H1 (cell line): ENCODE results near the gene GPNMB. TPM values are rescaled to one million over a fixed set of nuclear protein-coding genes. Genes with fewer than 3 reads are reported as not detected.

Experiments
- EZH2 ChIP-seq: fragments of 200-600 bp; sonication (generic); IDR thresholded peaks from 2 replicates; pipeline ENCODE4 v1.7.1; 2012; ENCODE audit warnings: low read depth, mild to moderate bottlenecking, moderate library complexity, low read length, inconsistent platforms; ENCODE audit not compliant: severe bottlenecking
- JUND ChIP-seq: IDR thresholded peaks from 2 replicates; pipeline ENCODE4 v1.6.1; 2011; ENCODE audit warnings: mild to moderate bottlenecking, improper control_type of control experiment, low read length
- NANOG ChIP-seq: IDR thresholded peaks from 2 replicates; pipeline ENCODE4 v1.6.1; 2011; ENCODE audit warnings: low read length, low read depth, mild to moderate bottlenecking, inconsistent platforms; ENCODE audit not compliant: insufficient read depth, poor library complexity, severe bottlenecking
- SP1 ChIP-seq: IDR thresholded peaks from 2 replicates; pipeline ENCODE4 v1.6.1; 2011; ENCODE audit warnings: low read depth, low read length
- SP4 ChIP-seq: IDR thresholded peaks from 2 replicates; pipeline ENCODE4 v1.6.1; 2012; ENCODE audit warnings: low read length, inconsistent platforms
- polyA plus RNA-seq, 7 experiments: library from polyadenylated mRNA; depleted of rRNA in 3 of 7; stranded (reverse) in 5 of 7; unstranded in 2 of 7; fragments of >200 nt in 5 of 7; fragments of 200-250 nt in 2 of 7; gene quantifications; 1 replicate in 5 of 7; 2 replicates in 1 of 7; 4 replicates in 1 of 7; pipeline versions ENCODE4 v1.2.1 to v1.2.3, GENCODE V29; 2011 to 2013; ENCODE audit warnings: missing spikeins in 2 of 7, mixed read lengths in 2 of 7
- total RNA-seq: library from RNA; stranded (reverse); fragmentation: NEBNext Ultra II Directional; extraction: Animal tissue kit (Norgen Biotek cat#: 25700); gene quantifications from 2 replicates; pipeline ENCODE4 v1.2.1, GENCODE V29; 2021
- TF ChIP-seq, protein P1 (sequence below): fragments of 300-600 bp; sonication (generic); IDR thresholded peaks from 2 replicates; pipeline ENCODE4 v1.7.1; 2012; ENCODE audit warnings: low read length, moderate library complexity, mild to moderate bottlenecking, inconsistent platforms; ENCODE audit not compliant: insufficient replicate concordance
- TF ChIP-seq, protein P2 (sequence below): IDR thresholded peaks from 2 replicates; pipeline ENCODE4 v1.6.1; 2012; ENCODE audit warnings: inconsistent platforms

The GPNMB gene
- total and polyA plus RNA-seq, 2 of the 8 experiments (the other 6 are each of a cell fraction or from before 2014, with no cell fraction given): 1.1 to 1.4 TPM

DNA sequence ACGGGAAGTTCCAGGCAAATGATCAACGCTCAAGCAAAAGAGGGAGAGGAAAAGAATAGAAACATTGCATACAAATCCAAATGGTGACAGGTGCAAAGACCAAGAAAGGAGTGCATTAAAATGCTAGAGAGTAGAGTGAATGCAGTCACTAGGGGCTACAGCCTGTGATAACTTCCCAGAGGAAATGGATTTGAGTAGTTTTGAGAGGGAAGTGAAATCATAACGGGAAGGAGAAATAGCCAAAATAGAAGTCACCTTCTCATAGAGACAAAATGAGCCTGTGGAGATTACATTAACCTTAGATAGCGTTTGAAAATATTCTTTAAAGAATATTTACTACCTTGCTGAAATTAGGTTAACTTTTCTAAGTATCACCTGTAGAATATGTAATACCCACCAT lies 38.3 kb upstream of the GPNMB start (continued):
- TF ChIP-seq, protein P1, sequence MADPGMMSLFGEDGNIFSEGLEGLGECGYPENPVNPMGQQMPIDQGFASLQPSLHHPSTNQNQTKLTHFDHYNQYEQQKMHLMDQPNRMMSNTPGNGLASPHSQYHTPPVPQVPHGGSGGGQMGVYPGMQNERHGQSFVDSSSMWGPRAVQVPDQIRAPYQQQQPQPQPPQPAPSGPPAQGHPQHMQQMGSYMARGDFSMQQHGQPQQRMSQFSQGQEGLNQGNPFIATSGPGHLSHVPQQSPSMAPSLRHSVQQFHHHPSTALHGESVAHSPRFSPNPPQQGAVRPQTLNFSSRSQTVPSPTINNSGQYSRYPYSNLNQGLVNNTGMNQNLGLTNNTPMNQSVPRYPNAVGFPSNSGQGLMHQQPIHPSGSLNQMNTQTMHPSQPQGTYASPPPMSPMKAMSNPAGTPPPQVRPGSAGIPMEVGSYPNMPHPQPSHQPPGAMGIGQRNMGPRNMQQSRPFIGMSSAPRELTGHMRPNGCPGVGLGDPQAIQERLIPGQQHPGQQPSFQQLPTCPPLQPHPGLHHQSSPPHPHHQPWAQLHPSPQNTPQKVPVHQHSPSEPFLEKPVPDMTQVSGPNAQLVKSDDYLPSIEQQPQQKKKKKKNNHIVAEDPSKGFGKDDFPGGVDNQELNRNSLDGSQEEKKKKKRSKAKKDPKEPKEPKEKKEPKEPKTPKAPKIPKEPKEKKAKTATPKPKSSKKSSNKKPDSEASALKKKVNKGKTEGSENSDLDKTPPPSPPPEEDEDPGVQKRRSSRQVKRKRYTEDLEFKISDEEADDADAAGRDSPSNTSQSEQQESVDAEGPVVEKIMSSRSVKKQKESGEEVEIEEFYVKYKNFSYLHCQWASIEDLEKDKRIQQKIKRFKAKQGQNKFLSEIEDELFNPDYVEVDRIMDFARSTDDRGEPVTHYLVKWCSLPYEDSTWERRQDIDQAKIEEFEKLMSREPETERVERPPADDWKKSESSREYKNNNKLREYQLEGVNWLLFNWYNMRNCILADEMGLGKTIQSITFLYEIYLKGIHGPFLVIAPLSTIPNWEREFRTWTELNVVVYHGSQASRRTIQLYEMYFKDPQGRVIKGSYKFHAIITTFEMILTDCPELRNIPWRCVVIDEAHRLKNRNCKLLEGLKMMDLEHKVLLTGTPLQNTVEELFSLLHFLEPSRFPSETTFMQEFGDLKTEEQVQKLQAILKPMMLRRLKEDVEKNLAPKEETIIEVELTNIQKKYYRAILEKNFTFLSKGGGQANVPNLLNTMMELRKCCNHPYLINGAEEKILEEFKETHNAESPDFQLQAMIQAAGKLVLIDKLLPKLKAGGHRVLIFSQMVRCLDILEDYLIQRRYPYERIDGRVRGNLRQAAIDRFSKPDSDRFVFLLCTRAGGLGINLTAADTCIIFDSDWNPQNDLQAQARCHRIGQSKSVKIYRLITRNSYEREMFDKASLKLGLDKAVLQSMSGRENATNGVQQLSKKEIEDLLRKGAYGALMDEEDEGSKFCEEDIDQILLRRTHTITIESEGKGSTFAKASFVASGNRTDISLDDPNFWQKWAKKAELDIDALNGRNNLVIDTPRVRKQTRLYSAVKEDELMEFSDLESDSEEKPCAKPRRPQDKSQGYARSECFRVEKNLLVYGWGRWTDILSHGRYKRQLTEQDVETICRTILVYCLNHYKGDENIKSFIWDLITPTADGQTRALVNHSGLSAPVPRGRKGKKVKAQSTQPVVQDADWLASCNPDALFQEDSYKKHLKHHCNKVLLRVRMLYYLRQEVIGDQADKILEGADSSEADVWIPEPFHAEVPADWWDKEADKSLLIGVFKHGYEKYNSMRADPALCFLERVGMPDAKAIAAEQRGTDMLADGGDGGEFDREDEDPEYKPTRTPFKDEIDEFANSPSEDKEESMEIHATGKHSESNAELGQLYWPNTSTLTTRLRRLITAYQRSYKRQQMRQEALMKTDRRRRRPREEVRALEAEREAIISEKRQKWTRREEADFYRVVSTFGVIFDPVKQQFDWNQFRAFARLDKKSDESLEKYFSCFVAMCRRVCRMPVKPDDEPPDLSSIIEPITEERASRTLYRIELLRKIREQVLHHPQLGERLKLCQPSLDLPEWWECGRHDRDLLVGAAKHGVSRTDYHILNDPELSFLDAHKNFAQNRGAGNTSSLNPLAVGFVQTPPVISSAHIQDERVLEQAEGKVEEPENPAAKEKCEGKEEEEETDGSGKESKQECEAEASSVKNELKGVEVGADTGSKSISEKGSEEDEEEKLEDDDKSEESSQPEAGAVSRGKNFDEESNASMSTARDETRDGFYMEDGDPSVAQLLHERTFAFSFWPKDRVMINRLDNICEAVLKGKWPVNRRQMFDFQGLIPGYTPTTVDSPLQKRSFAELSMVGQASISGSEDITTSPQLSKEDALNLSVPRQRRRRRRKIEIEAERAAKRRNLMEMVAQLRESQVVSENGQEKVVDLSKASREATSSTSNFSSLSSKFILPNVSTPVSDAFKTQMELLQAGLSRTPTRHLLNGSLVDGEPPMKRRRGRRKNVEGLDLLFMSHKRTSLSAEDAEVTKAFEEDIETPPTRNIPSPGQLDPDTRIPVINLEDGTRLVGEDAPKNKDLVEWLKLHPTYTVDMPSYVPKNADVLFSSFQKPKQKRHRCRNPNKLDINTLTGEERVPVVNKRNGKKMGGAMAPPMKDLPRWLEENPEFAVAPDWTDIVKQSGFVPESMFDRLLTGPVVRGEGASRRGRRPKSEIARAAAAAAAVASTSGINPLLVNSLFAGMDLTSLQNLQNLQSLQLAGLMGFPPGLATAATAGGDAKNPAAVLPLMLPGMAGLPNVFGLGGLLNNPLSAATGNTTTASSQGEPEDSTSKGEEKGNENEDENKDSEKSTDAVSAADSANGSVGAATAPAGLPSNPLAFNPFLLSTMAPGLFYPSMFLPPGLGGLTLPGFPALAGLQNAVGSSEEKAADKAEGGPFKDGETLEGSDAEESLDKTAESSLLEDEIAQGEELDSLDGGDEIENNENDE: no peak
- TF ChIP-seq SP1 (no peak), JUND (no peak), NANOG (no peak), EZH2 (no peak), SP4 (no peak)
- TF ChIP-seq, protein P2, sequence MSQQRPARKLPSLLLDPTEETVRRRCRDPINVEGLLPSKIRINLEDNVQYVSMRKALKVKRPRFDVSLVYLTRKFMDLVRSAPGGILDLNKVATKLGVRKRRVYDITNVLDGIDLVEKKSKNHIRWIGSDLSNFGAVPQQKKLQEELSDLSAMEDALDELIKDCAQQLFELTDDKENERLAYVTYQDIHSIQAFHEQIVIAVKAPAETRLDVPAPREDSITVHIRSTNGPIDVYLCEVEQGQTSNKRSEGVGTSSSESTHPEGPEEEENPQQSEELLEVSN: no peak
